Stimulated activated CD4-positive, alpha-beta T cell treated with anti-CD3 and anti-CD28 coated beads, Interleukin-4, amount 100 ng/mL, for 24 hours (primary cell): Measurements from ENCODE around the gene DPP3.

Experiments
- DNase-seq: peaks from one replicate; pipeline ENCODE4 v3.0.0-alpha.2; 2020

DPP3 gene

GRCh38 chr11:66488957-66489356, 8.7 kb downstream of the DPP3 start:
- no peak for DNase-seq

- no peak for DNase-seq
Measured at GRCh38 chr11:66489636-66490035, 9.4 kb downstream of the DPP3 start.

GRCh38 chr11:66491315-66491935, 11.2 kb downstream of the DPP3 start:
- DNase-seq: no peak

GRCh38 chr11:66492161-66492865, 12.1 kb downstream of the DPP3 start:
- no peak for DNase-seq

- DNase-seq: no peak
Measured at GRCh38 chr11:66493130-66493529, 12.9 kb downstream of the DPP3 start.

GRCh38 chr11:66494458-66494857, 14.2 kb downstream of the DPP3 start:
- no peak for DNase-seq

- no peak for DNase-seq
Measured at GRCh38 chr11:66494935-66495334, 14.7 kb downstream of the DPP3 start.

- no peak for DNase-seq
Measured at GRCh38 chr11:66495401-66495854, 15.2 kb downstream of the DPP3 start.

GRCh38 chr11:66497206-66497605, 17.0 kb downstream of the DPP3 start:
- DNase-seq: no peak

- no peak for DNase-seq
Measured at GRCh38 chr11:66498506-66498905, 18.3 kb downstream of the DPP3 start.

GRCh38 chr11:66505276-66505816, 25.1 kb downstream of the DPP3 start:
- DNase-seq: no peak

GRCh38 chr11:66509131-66509561, 28.9 kb downstream of the DPP3 start:
- DNase-seq: no peak

GRCh38 chr11:66510271-66510989, 30.2 kb downstream of the DPP3 start, which contains the start of gene BBS1:
Gene BBS1 (plus strand): TSS chr11:66510635. CDS start chr11:66510660, 25 bp downstream.
- peak; percentile 86 for DNase-seq

GRCh38 chr11:66510990-66511339, 30.7 kb downstream of the DPP3 start:
- DNase-seq: no peak

- no peak for DNase-seq
Measured at GRCh38 chr11:66523611-66524010, 43.4 kb downstream of the DPP3 start.

- DNase-seq: no peak
Measured at GRCh38 chr11:66524304-66525040, 44.2 kb downstream of the DPP3 start.

GRCh38 chr11:66529069-66529468, 48.8 kb downstream of the DPP3 start:
- DNase-seq: no peak

GRCh38 chr11:66529655-66530054, 49.4 kb downstream of the DPP3 start:
- no peak for DNase-seq

- DNase-seq: no peak
Measured at GRCh38 chr11:66530927-66531709, 50.9 kb downstream of the DPP3 start.

- no peak for DNase-seq
Measured at GRCh38 chr11:66531841-66532240, 51.6 kb downstream of the DPP3 start.

GRCh38 chr11:66532784-66533183, 52.5 kb downstream of the DPP3 start:
- DNase-seq: no peak
